ENCODE data around the gene RALGPS1.

The RALGPS1 gene

DNA sequence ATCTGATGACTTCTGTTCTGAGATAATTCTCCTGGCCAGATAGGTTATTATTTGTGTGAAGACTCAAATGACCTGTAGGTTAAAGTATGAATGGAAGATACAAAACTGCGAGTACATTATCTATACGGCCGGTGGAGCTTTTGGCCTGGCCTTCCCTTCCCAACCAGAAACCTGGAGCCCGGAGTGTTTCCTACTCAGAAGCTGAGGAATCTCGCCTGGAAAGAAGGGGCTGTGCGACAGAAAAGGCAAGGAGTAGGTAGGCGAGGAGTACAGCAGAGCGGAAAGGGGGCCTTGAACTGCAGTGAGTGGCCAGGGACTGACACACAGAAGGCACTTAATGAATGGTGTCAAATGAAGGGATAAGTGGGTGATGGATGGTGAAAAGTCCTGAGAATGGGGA lies 173.3 kb downstream of the RALGPS1 start:
- no peak for DNase-seq (ENCODE audit: low read depth)
- TF ChIP-seq, protein P1, sequence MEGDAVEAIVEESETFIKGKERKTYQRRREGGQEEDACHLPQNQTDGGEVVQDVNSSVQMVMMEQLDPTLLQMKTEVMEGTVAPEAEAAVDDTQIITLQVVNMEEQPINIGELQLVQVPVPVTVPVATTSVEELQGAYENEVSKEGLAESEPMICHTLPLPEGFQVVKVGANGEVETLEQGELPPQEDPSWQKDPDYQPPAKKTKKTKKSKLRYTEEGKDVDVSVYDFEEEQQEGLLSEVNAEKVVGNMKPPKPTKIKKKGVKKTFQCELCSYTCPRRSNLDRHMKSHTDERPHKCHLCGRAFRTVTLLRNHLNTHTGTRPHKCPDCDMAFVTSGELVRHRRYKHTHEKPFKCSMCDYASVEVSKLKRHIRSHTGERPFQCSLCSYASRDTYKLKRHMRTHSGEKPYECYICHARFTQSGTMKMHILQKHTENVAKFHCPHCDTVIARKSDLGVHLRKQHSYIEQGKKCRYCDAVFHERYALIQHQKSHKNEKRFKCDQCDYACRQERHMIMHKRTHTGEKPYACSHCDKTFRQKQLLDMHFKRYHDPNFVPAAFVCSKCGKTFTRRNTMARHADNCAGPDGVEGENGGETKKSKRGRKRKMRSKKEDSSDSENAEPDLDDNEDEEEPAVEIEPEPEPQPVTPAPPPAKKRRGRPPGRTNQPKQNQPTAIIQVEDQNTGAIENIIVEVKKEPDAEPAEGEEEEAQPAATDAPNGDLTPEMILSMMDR (conservative IDR thresholded peaks at IDR 0.05; ENCODE audit: low read depth, low read length), result no peak
- no peak overlapping the region for H3K4me3 ChIP-seq (ENCODE audit: low read length)

DNA sequence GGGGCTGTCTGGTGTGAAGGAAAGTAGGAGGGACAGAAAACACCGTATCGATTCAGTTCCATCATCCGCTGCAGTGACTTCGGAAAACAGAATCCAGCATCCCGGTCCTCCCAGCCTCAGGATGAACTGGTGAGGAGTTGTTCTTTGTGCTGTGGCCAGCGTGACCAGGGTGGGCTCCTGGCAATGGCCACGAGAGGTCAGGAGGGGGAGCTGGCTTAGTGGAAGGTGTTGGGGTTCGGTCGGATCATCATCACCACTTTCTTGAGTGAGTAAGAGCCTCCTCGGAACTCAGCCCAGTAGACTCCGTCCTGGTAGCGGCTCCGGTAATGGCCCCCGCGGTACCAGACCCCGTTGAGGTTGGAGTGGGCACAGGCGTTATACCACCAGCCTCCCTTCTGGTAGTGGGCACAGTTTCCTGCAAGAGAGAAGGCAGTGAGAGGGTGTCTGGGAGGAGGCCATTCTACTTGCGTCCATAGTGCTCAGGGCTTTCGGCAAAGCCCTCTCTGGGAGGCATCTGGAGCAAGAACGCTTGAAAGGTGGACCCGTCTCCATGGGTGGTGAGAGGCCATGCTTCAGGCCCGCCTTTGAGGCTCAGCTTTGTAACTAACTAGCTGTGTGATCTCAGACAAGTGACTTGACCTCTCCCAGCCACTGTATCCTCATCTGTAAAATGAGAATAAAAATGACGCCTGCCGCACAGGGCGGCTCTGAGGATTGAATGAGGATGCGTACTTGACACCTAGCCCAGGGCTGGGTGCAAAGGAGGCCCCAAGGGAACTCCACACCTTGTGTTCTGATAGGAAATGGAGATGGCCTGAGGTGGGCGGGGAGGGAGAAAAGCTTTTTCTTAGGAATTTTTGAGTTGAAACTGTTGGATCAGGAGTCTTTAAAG lies 174.4 kb downstream of the RALGPS1 start:
- TF ChIP-seq, protein P1 (conservative IDR thresholded peaks at IDR 0.05; ENCODE audit: low read depth, low read length), result no peak
- no peak overlapping the region for H3K4me3 ChIP-seq (ENCODE audit: low read length)
- no peak for DNase-seq (ENCODE audit: low read depth)

DNA sequence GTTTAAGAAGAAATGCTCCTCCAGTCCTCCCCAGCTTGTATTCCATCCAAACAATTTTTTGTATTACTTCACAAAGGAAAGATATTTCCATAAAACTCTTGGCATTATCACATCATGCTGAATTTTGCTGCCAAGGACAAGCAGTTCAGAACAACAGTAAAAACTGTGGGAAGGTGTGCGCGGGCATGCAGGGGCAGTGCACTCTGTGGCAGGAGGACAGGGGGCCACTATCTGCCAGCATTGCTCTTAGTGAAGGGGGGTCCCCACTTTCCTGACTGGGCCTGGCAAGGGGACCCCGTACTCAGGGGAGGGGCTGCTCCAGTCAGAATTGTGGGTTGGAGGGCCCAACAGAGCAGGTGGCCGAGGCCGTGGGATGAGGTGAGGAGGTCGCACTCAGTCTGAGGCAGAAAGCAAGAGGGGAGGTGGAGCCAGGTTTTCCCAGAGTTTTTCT lies 175.1 kb downstream of the RALGPS1 start:
- TF ChIP-seq, protein P1 (conservative IDR thresholded peaks at IDR 0.05; ENCODE audit: low read depth, low read length), result no peak
- H3K4me3 ChIP-seq (ENCODE audit: low read length), result no peak overlapping the region
- no peak for DNase-seq (ENCODE audit: low read depth)

DNA sequence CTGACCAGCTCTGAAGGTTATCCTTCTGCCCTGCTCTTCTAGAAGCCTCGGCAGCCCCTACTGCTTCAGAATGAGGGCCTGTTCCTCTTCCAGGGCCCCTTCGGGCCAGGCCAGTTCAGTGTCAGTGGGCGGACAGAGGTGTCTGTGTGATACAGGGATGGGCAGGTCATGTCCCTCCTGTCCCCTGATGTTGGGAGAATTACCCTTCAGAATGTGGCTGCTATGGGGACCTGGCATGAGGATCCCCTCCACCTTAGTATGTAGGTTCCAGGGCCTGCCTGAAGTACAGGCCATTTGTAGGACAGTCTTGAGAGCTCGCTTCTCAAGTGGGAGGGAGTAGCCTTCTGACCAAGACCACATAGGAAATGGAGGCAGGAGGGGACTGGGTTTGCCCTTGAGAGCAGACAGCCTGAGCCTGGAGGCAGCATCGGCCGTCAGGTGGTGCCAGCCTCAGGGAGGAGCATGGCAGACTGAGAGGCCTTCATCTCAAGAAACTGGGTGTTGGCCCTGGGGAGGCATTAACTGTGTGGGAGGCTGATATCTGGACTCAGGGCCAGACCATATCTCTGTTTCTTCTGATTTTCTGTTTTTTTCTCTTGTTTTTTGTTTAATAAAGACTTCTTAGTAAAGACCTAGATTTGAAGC lies 175.9 kb downstream of the RALGPS1 start:
- no peak overlapping the region for H3K4me3 ChIP-seq (ENCODE audit: low read length)
- no peak for DNase-seq (ENCODE audit: low read depth)
- TF ChIP-seq, protein P1 (conservative IDR thresholded peaks at IDR 0.05; ENCODE audit: low read depth, low read length), result no peak

DNA sequence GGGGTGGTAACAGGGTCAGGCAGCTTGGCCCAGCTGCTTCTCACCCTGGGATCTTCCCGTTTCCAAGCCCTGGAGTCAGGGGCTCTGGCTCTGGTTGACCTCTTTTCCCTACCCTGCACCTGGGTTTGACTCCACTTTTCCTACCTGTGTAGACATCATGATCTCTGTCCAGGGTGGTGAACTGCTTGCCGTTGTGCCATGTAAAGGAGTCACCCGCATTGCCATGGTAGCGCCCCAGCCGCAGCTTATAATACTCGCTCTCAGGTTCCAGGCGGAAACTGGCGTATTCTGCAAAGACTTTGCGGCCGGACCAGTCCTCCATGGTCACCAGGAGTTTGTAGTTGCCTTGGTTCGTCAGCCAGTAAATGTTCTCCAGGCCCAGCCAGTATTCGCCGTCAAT lies 176.9 kb downstream of the RALGPS1 start:
- DNase-seq (ENCODE audit: low read depth), result no peak
- TF ChIP-seq, protein P1 (conservative IDR thresholded peaks at IDR 0.05; ENCODE audit: low read depth, low read length), result no peak
- H3K4me3 ChIP-seq (ENCODE audit: low read length), result no peak overlapping the region

DNA sequence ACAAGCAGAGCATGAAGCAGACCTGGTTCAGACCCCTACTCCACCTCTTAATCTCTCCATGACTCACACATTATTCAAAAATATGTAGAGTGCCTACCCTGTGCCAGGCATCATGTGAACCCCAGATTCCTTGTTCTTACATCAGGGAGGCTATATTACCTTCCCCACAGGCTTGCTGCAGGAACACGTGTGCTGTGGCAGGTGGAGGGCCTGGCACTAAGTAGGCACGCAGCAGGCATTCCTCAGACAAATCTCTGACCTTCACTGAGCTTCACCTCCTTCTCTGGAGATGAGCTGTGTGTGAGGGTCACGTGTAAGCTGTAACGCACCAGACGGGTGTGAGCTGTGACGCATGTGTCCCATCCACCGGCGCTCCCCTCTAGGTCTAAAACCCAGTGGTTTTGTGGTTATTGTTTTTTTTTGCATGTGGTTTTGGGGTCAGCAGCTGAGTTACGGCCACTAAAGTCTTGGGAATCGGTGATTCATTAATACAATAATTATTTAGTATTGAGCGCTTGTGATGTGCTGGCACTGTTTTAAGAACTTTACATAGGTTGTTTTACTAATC lies 177.5 kb downstream of the RALGPS1 start:
- H3K4me3 ChIP-seq (ENCODE audit: low read length), result no peak overlapping the region
- peak; percentile 98 for DNase-seq (ENCODE audit: low read depth)
- TF ChIP-seq, protein P1 (conservative IDR thresholded peaks at IDR 0.05; ENCODE audit: low read depth, low read length), result no peak

Measured in retinal pigment epithelial cell (primary cell).